ENCODE results near the gene ZNHIT2. TPM values are rescaled to one million over a fixed set of nuclear protein-coding genes. Genes with fewer than 3 reads are reported as not detected.

Gene ZNHIT2
- total RNA-seq, 2 experiments from 2014 or later = 11.5 to 12.7 TPM

DNA sequence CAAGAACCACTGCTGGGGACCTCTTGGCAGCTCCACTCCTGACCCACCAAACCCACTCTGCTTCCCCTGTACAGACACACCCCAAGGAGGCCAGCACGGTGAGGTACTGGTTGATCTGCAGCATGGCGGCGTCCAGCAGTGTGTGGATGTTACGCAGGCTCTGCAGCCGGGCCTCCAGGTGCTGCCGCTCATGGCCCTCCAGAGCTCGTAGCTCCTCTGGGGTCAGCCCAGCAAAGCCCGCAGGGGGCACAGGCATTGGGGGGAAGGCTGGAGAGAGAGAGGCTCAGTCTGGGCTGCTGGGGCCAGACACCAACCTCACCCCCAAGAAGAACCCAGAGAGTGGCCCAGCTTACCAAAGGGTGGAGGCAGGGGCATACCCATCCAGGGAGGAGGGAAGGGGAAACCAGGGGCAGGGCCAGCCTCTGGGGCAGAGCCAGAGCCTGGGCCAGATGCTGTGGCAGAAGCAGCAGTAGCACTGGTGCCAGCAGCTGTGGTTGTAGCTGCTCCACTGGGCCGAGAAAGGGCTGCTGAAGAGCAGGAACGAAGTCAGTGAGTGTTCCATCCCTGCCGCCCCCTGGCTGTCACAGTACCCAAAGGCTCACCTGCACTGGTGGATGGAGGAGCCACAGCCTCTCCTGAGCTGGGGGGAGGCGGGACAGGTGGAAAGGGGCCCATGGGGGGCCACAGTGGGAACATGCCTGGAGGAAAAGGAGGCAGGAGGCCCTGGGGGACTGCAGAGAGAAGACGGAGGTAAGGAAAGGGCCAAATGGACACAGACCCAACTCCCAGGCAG is 12.3 kb upstream of the ZNHIT2 start:
- H3K27me3 Mint-ChIP-seq = no peaks in the 10 kb centered on the region
- intact Hi-C loops (cut with micrococcal nuclease) = no loop called here
- ATAC-seq (no peak), DNase-seq (no peak)
- TF ChIP-seq, protein P1, sequence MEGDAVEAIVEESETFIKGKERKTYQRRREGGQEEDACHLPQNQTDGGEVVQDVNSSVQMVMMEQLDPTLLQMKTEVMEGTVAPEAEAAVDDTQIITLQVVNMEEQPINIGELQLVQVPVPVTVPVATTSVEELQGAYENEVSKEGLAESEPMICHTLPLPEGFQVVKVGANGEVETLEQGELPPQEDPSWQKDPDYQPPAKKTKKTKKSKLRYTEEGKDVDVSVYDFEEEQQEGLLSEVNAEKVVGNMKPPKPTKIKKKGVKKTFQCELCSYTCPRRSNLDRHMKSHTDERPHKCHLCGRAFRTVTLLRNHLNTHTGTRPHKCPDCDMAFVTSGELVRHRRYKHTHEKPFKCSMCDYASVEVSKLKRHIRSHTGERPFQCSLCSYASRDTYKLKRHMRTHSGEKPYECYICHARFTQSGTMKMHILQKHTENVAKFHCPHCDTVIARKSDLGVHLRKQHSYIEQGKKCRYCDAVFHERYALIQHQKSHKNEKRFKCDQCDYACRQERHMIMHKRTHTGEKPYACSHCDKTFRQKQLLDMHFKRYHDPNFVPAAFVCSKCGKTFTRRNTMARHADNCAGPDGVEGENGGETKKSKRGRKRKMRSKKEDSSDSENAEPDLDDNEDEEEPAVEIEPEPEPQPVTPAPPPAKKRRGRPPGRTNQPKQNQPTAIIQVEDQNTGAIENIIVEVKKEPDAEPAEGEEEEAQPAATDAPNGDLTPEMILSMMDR (IDR thresholded peaks at IDR 0.05) = no peak
- H3K9me3 Mint-ChIP-seq = no peaks in the 10 kb centered on the region
- ChIA-PET CTCF (interaction anchor here (1.1 to 2.1 kb wide), 3 partner anchors 9 to 17 kb away, joined by 3 to 5 read pairs (median 3); partner anchors contain the start of gene ZNHIT2), POLR2A (interaction anchor here (0.7 to 1.6 kb wide), 5 partner anchors 10 to 287 kb away, joined by 3 to 6 read pairs (median 4); partner anchors contain the start of gene ZNHIT2)
- H3K27ac Mint-ChIP-seq = no peak overlapping the region
- H3K4me3 Mint-ChIP-seq = no peak overlapping the region
- peaks cover 16% of the 10 kb centered on the region for H3K4me1 Mint-ChIP-seq (ENCODE audit: low read depth)
- H3K36me3 Mint-ChIP-seq (ENCODE audit: low read depth) = peaks cover 25% of the 10 kb centered on the region

DNA sequence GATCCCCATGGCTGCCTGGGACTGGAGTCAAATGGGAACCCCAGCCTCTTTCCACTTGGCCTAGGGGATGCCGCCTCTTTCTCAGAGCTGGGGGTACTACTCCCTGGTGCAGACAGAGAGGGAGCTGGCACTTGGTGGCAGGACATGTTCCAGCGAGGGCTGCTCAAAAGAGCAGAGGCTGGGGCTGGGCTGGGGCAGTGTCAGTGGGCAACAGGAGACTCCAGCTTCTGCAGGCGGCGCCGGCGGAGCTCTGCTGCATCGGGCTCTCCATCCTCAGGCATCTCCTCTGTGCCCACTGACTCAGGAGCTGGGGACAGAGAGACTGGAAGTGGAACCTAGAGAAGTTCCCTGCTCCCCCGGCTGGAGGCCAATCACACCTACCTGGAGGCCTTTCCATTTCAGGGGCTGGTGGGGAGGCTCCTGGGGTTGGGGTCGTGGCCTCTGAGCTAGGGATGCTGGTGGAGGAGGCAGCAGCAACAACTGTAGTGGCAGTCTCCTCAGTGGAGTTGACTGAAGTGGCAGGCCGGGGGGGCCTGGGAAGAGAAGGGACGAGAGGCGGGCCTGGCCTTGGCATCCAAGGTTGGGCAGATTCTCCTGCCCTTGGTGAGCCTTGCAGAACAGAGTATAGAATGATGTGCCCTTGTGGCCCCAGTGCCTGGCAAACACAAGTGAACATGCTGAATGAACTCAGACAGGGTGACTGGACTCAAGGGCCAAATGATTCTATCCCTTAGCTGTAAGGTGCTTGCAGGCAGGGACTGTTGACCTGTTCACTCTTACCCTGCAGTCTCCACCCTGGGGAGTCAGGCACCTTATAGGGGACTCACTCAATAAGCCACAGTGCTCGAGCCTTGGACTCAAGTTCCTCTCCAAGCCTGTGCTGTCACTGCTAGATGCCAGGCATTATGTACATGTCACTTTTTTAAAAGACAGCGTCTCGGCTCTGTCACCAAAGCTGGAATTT is 11.0 kb upstream of the ZNHIT2 start:
- CTCF ChIA-PET = interaction anchor here (1.3 to 2.1 kb wide), 2 partner anchors 11 to 16 kb away, joined by 3 to 5 read pairs; partner anchors contain the start of gene ZNHIT2
- H3K9me3 Mint-ChIP-seq = no peaks in the 10 kb centered on the region
- H3K4me3 Mint-ChIP-seq = no peak overlapping the region
- peaks cover 29% of the 10 kb centered on the region for H3K36me3 Mint-ChIP-seq (ENCODE audit: low read depth)
- intact Hi-C loops (cut with micrococcal nuclease) = no loop called here
- no peaks in the 10 kb centered on the region for H3K27me3 Mint-ChIP-seq
- peaks cover 21% of the 10 kb centered on the region for H3K4me1 Mint-ChIP-seq (ENCODE audit: low read depth)
- H3K27ac Mint-ChIP-seq = no peak overlapping the region
- DNase-seq (no peak), ATAC-seq (no peak)
- TF ChIP-seq, protein P1 (IDR thresholded peaks at IDR 0.05) = no peak
- POLR2A ChIA-PET = interaction anchor here (0.7 to 1.7 kb wide), 8 partner anchors 7 to 289 kb away, joined by 3 to 7 read pairs (median 4); partner anchors contain the start of gene ZNHIT2

DNA sequence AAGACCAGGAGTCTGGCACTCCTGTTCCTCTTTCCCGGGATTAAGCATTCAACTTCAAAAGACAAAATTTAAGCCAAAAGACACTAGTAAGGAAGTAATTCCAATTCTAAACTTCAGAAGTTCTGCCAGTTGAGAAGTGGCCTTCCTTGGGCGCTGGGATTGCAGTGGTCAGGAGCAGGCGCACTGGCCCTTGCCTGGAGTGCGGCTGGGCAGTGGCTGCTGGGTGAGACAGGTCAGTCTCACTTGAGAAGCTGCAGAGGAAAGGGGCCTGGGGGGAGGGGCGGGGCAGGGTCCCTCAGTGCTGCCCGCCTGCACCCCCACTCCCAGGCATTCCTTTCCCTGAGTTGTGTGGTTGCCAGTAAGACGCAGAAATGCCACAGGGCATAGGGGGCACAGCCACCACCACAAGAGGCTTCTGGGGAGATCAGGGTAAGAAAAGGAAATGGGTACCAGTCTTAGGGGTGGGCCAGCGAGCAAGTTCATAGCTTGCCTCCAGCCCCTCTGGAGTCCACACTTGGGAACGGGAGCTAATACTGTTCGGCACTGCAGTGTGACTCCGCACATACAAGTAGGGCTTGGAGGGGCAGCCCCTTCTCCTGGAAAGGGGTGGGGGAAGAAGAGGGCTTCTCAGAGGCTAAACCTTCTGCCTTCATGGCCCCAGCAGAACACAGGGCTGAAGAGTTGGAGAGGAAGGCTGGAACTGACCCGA is 10.1 kb upstream of the ZNHIT2 start:
- peaks cover 25% of the 10 kb centered on the region for H3K36me3 Mint-ChIP-seq (ENCODE audit: low read depth)
- POLR2A ChIA-PET = interaction anchor here (0.8 to 1.7 kb wide), 5 partner anchors 7 to 26 kb away, joined by 3 to 7 read pairs (median 4); partner anchors contain the start of gene ZNHIT2

DNA sequence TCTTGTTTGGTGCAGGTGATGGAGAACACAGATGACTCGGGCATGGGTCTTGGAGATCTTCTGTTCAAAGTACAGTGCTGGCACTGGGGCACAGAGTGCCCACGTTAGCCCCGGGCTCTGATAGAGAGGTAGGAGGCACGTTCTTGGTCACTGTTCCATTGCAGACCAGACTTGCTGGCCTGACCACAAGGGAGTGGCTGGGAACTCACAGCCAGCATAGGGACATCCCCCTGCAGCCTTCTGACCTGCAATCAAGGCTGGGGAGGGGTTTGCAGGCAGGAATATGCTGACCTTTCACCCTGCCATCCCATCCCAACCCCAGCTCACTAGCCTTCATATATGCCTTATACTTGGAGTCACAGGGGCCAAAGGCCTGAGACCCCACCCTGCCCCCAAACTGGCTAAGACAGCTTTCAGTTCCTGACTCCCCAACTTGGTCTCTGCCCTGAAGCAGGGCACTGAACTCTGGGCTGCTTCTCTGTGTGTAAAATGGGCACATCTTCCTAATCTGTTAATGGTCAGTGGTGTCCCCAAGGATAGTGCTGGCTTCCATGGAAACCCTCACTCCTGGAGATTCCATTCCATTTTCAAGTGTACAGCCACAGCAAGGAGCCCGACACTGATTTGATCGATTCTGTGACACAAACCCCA is 9.2 kb upstream of the ZNHIT2 start:
- ChIA-PET POLR2A (interaction anchor here (1.0 to 1.7 kb wide), 5 partner anchors 8 to 30 kb away, joined by 3 to 5 read pairs (median 4); partner anchors contain the start of gene ZNHIT2), CTCF (interaction anchor here (0.7 to 1.0 kb wide), 2 partner anchors 9 to 51 kb away, joined by 3 read pairs; partner anchors contain the start of gene ZNHIT2)
- no peak for ATAC-seq
- Mint-ChIP-seq H3K9me3 (no peaks in the 10 kb centered on the region), H3K27me3 (no peaks in the 10 kb centered on the region), H3K36me3 (ENCODE audit: low read depth) (peaks cover 31% of the 10 kb centered on the region), H3K4me1 (ENCODE audit: low read depth) (peaks cover 17% of the 10 kb centered on the region), H3K27ac (peak overlapping the region; percentile 32), H3K4me3 (no peak overlapping the region)
- no peak for DNase-seq
- intact Hi-C loops (cut with micrococcal nuclease) = no loop called here
- TF ChIP-seq, protein P1 (IDR thresholded peaks at IDR 0.05) = no peak

More for the DNA sequence above, 10.1 kb upstream of the ZNHIT2 start:
- H3K9me3 Mint-ChIP-seq = no peaks in the 10 kb centered on the region
- TF ChIP-seq, protein P1 (IDR thresholded peaks at IDR 0.05) = no peak
- ATAC-seq (no peak), DNase-seq (no peak)
- H3K27ac Mint-ChIP-seq = no peak overlapping the region
- peaks cover 20% of the 10 kb centered on the region for H3K4me1 Mint-ChIP-seq (ENCODE audit: low read depth)
- no peak overlapping the region for H3K4me3 Mint-ChIP-seq
- no peaks in the 10 kb centered on the region for H3K27me3 Mint-ChIP-seq
- intact Hi-C loops (cut with micrococcal nuclease) = no loop called here
- CTCF ChIA-PET = interaction anchor here (0.7 to 2.1 kb wide), 4 partner anchors 10 to 52 kb away, joined by 3 to 5 read pairs (median 3); partner anchors contain the start of gene ZNHIT2
